AG04450 (cell line): Measurements from ENCODE around the gene PNKD. TPM values are rescaled to one million over a fixed set of nuclear protein-coding genes. Genes with fewer than 3 reads are reported as not detected.

Source experiments
- CTCF ChIA-PET: fragments of 300-600, 350-600 bp; formaldehyde crosslinking; extraction: SDS; loops from one replicate; lab custom pipeline; 2022; ENCODE audit warnings: antibody characterized with exemption, inconsistent platforms; lab: Charles Lee
- POLR2A ChIA-PET: fragments of 350-600 bp; formaldehyde crosslinking; extraction: SDS; loops from one replicate; lab custom pipeline; 2021; ENCODE audit warnings: antibody characterized with exemption, inconsistent platforms; lab: Yijun Ruan, JAX
- DNase-seq: peaks from one replicate; pipeline ENCODE4 v3.0.0-alpha.2; 2011; ENCODE audit warnings: low read depth, low spot score
- H3K27ac ChIP-seq: one replicate; pipeline ENCODE4 v1.5.1; 2012; ENCODE audit warnings: low read depth, low read length, control low read depth
- H3K27me3 ChIP-seq: one replicate; pipeline ENCODE4 v1.6.0; 2012; ENCODE audit warnings: low read length; ENCODE audit not compliant: control insufficient read depth, insufficient read depth
- H3K4me3 ChIP-seq: 2 replicates; pipeline ENCODE4 v1.5.1; 2011; ENCODE audit warnings: mild to moderate bottlenecking, low read depth, low read length, control low read depth
- H3K9me3 ChIP-seq: 2 replicates; pipeline ENCODE4 v1.5.1; 2012; ENCODE audit warnings: low read length; ENCODE audit not compliant: control insufficient read depth, insufficient read depth
- CTCF ChIP-seq: IDR thresholded peaks from 2 replicates; pipeline ENCODE4 v1.5.1; 2011; ENCODE audit warnings: low read depth, low read length, control low read depth, inconsistent platforms
- polyA plus RNA-seq: library from polyadenylated mRNA; depleted of rRNA; stranded (reverse); fragments of >200 nt; gene quantifications from 2 replicates; pipeline ENCODE4 v1.2.3, GENCODE V29; 2011

PNKD gene
- polyA plus RNA-seq, 1 experiment: 32.1 TPM

- Histone ChIP-seq H3K9me3 (no peaks in the 10 kb centered on the region), H3K4me3 (no peak overlapping the region), H3K27me3 (no peaks in the 10 kb centered on the region), H3K27ac (no peak overlapping the region)
- POLR2A ChIA-PET: no interaction called here
- CTCF ChIA-PET: interaction anchor here (1.3 kb wide), 1 partner anchor 89 kb away, joined by 3 read pairs; no protein-coding TSS in a partner anchor
- DNase-seq: no peak
- no peak for TF ChIP-seq CTCF
These were observed 90.1 kb downstream of the PNKD start for GRCh38 chr2:218360453-218360852.

DNA sequence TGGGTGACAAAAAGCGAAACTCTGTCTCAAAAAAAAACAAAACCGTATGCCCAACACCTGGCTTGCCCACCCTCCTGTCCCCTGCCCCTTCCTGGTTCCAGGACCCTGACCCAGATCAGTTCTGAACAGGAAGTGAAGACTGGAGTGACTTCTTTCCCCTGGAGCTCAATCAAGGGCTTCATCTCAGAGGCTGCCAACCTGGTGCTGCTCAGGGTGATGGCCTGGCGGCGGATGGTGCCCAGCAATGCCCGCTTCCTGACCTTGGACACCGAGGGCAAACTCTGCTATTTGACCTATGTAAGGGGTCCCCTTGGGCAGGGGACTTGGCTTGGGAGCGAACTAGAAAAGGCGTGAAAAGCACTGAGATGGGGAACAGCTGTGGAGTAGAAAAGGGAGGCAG is 92.3 kb downstream of the PNKD start:
- H3K27ac ChIP-seq: no peak overlapping the region
- peaks cover 4% of the 10 kb centered on the region for H3K27me3 ChIP-seq
- ChIA-PET CTCF (interaction anchor here (0.8 kb wide), 1 partner anchor 34 kb away, joined by 5 read pairs; no protein-coding TSS in a partner anchor), POLR2A (no interaction called here)
- no peak for DNase-seq
- no peak overlapping the region for H3K4me3 ChIP-seq
- H3K9me3 ChIP-seq: peaks cover 9% of the 10 kb centered on the region
- TF ChIP-seq CTCF: no peak

GRCh38 chr2:218363736-218364135 is 93.4 kb downstream of the PNKD start:
- POLR2A ChIA-PET: no interaction called here
- DNase-seq: no peak
- H3K27ac ChIP-seq: no peak overlapping the region
- H3K27me3 ChIP-seq: peaks cover 4% of the 10 kb centered on the region
- no peak overlapping the region for H3K4me3 ChIP-seq
- peaks cover 9% of the 10 kb centered on the region for H3K9me3 ChIP-seq
- no peak for TF ChIP-seq CTCF
- CTCF ChIA-PET: no interaction called here

- POLR2A ChIA-PET: interaction anchor here (0.5 kb wide), 1 partner anchor 11 kb away, joined by 6 read pairs; no protein-coding TSS in a partner anchor
- Histone ChIP-seq H3K27me3 (peaks cover 4% of the 10 kb centered on the region), H3K4me3 (no peak overlapping the region)
These were observed 93.9 kb downstream of the PNKD start for GRCh38 chr2:218364196-218364595.

More at GRCh38 chr2:218364196-218364595, 93.9 kb downstream of the PNKD start:
- TF ChIP-seq CTCF: no peak
- no peak overlapping the region for H3K27ac ChIP-seq
- CTCF ChIA-PET: no interaction called here
- peaks cover 9% of the 10 kb centered on the region for H3K9me3 ChIP-seq
- DNase-seq: no peak
